ENCODE data around the gene CR1L.
"Not testable (repeated sequence)": the region's sequence is repeated elsewhere in the genome, so short reads cannot be mapped to it uniquely, and the experiment has no call there.

The CR1L gene

DNA sequence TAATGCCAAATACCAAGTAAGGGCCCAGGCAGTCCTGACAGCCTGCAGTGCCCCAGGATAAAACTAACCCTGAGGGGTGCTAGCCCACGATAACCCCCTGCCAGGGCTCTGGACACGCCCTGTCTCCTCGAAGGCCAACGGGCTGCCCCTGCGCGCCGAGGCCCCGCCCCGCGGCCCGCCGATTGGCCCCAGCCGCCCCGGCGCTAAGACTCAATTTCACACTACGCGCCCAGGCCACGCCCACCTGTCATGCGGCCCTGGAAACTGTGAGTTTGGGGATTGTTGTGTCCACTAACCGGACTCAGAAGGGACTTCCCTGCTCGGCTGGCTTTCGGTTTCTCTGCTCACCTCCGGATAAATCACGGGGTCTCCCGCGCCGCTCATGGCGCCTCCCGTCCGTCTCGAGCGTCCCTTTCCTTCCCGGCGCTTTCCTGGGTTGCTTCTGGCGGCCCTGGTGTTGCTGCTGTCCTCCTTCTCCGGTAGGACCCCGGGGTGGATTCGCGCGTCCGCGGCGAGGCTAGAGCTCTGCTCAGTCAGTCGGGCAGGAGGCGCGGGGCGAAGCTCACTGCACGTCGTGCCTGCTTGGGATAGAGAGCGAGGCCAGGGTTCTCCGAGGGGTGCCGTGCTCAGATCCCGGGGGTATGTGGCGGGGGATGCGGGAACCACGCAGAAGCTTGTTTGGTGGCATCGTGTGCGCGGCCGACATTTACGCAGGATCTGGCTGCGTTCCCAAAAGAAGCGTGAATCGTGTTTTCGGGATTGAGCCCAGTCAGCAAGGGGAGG, at the start of gene CR1L:
Gene CR1L, plus strand, starts transcription at position 282 of the 783 bp plus-strand sequence. Its CDS starts 101 bp downstream, at position 383.
- peak in 50 of 56 donors; percentile 6 to 86 (median 48) for DNase-seq

DNA sequence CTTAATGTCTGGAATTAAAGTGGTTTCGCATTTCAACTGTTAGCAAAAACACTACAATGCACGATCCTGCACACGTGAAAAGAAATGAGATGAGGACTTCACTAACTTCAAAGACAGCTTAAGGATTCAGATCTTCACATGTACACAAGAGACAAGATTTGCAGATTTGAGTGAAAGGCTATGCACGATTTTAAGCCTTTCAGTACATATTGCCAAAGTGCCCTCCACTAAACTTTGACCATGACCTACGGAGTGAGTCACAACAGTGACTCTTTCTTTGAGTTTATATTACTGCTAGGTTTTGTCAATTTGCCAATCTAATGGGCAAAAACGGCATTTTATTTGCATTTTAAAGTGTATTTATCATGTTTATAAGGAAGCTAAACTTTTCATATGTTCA, 41.2 kb upstream of the CR1L start:
- no peak for DNase-seq

DNA sequence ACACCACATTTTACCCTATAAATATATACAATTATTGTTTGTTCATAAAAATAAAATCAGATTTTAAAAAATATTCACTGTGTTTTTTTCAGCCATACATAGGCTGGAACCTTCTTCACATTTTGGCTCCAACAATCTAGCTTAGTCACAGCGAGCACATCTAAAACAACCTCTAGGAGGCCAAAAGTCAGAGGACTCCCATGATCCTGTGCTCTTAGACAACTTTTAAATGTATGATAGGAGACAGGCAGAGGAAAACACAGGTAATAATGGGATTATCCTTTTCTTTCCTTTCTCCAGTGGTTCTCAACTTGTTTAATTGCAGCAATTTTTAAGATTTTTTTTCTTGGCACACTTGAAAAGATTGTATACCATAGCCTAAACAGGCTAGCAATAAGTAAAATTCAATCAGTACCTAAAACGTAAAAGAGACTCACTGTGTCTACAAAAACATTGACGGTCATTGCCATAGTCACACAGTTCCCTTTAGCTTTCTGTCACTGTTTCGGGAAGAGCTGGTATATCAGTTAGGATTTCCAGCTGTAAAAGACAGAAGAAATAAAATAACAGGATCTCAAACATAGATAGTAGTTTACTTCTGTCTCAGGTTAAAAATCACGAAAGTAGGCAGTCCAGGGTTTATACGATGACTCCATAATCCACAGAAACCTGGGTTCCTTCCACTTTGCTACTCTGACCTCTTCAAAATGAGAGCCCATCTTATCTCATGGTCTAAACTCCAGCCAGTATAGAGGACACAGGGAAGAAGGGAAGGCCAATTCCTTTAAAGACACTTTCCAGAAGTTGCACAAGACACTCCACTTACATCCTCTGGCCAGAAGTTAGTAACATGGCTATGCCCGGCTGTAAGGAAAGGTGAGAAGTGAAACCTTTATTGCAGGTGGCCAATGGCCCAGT, 39.2 kb upstream of the CR1L start:
- DNase-seq, result no peak

DNA sequence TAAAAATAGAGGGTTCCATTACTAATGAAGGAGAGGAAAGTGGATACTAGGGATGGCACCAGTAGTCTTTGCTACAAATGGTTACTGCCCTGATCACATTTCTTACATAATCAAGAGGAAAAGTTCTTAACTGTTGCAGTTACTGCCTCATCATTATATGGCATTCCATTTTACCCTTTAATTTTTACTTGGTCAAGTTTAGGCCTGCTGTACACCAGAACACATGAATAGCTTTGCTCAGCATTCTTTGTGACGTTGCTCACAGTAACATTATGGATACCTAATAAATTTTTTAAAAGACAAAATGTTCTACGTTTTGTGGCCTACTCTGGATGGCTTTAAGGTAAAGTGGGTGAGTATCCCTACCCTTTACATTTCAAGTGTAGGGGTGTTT, 38.6 kb upstream of the CR1L start:
- no peak for DNase-seq

DNA sequence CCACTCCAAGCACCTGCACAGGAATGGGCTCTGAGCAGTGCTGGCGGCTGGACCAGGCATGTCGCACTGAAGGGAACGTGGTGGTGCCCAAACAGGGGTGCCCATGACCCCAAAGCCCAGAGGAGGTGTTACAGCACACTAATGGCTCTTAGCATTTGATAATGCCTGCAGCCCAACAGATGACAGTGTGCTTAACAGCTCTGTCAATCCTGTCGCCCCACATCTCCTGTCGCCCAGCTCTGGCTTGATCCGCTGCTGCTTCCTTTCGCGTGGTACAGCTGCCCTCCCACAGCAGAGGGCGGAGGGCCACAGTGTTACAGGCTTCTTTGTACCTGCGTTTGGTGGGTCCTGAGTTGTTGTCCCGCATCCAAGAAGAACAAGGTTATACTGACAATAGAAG, 32.2 kb upstream of the CR1L start:
- no peak for DNase-seq

DNA sequence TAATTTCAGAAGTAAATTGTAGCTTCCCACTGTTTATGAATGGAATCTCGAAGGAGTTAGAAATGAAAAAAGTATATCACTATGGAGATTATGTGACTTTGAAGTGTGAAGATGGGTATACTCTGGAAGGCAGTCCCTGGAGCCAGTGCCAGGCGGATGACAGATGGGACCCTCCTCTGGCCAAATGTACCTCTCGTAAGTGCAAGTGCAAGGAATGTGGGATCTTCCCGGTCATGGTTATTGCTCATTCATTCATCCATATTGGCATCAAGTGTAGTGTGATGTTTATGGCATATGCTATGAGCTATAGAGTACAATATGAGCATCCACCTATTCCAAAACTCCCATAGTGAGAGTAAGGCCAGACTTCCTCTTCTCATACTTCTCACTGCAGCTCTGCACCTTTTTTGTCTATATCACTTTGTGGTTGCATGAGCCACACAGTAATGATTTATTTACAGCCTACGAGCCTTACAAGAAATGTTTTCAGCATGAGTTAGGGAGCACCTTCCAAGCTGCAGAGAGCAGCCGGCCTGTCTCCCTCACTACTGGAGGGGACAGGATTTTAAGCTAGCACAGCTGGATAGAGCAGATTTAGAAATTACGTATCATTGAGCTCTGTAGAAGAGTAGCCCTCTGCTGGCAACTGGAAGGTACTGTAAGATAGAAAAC, 24.9 kb upstream of the CR1L start:
- DNase-seq, result peak in 18 of 56 donors; percentile 0 to 48 (median 12)

DNA sequence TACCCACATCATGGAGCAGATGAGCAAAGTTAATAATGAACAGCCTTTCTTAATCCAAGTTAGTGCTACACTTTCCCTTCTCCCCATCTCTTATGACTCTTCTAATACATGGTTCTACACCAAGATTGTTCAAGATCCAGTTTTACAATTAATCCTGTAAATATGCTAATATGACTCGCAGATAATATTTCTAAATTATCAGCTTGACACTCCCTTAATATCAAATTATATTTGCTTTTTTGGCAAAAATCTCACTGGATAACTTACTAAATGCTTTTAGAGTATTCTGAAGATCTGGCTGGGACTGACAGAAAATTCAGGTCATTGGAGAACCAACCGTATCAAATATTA, 24.4 kb upstream of the CR1L start:
- DNase-seq, result no peak

DNA sequence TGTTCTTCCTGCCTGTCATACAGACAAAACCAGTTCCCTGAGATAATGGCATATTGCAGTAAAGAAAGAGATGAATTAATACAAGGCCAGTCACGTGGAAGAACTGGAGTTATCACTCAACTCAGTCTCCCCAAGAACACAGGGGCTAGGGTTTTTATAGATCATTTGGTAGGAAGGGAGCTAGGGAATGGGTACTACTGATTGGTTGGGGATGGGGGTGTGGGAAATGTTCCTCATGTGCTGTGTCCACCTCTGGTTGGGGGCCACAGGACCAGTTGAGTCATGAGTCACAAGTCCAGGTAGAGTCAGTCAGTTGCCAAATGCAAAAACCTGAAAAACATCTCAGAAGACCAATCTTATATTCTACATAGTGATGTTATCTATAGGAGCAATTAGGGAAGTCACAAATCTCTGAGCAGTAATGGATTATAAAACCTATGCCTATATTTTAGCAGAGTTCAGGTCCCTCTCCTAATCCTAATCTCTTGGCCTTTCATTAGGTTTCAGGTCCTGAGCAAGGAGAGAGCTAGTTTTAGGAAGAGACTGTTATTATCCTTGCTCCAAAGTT, 19.3 kb upstream of the CR1L start:
- DNase-seq, result not testable (repeated sequence)

DNA sequence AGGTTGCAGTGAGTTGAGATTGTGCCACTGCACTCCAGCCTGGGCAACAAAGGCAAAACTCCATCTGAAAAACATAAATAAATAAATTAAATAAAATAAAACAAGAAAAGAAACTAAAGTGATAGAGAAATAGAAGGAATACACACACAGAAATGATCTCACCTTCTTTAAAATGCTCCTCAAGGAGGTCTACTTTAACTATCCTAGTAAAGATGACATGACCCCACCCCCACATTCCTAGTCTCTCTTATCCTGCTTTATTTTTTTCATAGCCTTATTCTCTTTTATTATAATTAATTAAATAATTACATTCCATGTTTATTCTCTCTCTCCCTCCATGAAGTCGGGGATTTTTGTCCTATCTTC, 18.0 kb upstream of the CR1L start:
- DNase-seq, result no peak

DNA sequence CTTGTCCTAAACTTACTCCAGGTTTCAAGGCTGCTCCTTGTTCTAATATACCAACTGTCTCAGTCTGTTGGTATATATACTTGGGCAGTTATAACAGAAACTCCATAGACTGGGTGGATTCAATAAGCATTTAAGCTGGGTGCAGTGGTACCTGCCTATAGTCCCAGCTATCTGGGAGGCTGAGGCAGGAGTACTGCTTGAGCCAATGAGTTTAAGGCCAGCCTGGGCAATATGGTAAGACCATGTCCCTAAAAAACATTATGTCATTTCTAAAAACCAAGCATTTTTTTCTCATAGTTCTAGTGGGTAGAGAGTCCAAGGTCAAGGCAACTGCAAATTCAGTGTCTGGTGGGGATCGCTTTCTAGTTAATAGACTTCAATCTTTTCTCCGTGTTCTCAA, 17.4 kb upstream of the CR1L start:
- DNase-seq, result no peak

DNA sequence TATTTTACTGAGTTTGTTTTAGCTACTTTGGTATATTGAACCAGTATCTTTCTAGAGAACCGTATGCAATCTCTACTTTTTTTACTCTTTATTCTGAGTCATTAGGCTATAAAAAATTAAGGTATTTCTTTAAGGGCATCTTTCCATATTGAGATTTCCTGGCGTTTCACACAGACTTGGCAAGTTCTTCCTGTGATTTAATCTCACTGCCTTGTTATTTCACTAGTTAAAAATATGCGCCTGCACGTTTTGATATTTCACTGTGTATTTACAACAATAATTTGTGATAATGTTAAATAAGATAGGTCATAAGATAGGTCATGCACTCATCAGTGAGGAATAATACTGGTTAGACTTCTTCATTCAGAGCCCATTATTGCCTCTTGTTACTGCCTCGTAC, 16.2 kb upstream of the CR1L start:
- DNase-seq, result no peak

DNA sequence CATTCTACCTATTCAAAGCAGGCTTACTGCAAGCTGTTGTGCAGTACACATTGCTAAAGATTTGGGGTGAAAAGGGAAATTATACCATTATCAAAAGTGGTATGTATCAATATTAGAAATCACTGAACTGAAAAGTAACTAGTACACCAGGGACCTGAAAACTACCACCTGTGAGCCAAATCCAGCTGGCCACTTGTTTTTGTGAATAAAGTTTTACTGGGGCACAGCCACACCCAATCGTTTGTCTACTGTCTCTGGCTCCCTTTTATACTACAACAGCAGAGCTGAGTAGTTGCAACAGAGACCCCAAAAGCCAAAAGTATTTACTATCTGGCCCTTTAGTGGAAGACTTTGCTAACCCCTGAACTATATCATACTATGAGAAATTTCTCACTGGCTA, 13.8 kb upstream of the CR1L start:
- DNase-seq, result no peak

DNA sequence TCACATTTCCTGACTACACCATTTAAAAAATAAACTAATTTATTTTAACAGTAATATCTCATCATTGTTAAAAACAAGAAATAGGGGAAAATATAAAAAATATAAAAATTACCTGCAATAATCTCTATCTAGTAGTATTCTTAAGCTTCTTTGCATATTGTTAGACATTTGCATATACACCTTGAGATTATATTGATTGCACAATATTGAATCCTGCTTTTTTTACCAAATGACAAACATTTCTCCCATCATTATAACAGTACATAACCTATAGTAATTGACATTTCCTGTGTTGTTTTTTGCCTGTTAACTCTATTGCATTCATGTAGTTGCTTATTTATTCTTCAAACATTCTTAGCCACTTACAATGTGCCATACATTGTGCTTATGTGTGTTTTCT, 11.7 kb upstream of the CR1L start:
- DNase-seq, result no peak

DNA sequence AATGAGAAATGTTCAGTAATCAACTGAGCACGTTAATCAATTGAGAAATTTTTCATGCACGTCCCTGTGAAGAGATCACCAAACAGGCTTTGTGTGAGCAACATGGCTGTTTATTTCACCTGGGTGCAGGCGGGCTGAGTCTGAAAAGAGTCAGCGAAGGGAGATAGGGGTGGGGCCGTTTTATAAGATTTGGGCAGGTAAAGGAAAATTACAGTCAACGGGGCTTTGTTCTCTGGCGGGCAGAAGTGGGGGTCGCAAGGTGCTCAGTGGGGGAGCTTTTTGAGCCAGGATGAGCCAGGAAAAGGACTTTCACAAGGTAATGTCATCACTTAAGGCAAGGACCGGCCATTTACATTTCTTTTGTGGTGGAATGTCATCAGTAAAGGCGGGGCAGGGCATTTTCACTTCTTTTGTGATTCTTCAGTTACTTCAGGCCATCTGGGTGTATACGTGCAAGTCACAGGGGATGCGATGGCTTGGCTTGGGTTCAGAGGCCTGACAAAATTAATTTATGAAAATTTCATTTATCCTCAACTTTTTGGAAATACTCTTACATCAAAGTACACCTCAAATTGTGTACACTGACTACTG, 11.1 kb upstream of the CR1L start:
- not testable (repeated sequence) for DNase-seq

DNA sequence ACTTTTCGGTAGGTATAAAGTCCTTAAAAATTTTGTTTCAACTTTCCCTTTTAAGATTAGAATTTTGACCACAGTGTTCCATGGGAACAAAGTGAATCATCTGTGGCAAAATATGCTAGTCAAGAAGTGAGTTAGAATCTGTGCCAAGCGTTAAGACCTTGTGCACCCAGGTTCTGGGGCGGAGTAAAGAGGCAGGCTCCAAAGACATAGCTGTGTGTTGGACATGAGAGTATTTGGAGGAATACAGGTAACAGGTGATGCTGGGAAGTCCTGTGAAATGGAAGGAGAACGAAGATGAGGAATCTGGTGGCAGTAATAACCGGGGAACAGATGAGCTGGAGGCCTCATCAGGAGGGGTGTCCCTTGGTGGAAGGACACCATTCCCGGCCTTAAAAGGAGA, 10.6 kb upstream of the CR1L start:
- not testable (repeated sequence) for DNase-seq

DNA sequence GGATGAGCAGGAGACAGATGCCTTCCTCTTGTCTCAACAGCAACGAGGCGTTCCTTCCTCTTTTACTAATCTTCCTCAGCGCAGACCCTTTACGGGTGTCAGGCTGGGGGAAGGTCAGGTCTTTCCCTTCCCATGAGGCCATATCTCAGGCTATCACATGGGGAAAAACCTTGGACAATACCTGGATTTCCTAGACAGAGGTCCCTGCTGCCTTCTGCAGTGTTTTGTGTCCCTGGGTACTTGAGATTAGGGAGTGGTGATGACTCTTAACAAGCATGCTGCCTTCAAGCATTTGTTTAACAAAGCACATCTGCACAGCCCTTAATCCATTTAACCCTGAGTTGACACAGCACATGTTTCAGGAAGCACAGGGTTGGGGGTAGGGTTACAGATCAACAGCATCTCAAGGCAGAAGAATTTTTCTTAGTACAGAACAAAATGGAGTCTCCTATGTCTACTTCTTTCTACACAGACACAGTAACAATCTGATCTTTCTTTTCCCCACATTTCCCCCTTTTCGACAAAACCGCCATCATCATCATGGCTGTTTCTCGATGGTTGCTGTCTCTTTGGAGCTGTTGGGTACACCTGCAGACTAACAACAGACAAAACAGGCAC, 9.3 kb upstream of the CR1L start:
- DNase-seq, result not testable (repeated sequence)

DNA sequence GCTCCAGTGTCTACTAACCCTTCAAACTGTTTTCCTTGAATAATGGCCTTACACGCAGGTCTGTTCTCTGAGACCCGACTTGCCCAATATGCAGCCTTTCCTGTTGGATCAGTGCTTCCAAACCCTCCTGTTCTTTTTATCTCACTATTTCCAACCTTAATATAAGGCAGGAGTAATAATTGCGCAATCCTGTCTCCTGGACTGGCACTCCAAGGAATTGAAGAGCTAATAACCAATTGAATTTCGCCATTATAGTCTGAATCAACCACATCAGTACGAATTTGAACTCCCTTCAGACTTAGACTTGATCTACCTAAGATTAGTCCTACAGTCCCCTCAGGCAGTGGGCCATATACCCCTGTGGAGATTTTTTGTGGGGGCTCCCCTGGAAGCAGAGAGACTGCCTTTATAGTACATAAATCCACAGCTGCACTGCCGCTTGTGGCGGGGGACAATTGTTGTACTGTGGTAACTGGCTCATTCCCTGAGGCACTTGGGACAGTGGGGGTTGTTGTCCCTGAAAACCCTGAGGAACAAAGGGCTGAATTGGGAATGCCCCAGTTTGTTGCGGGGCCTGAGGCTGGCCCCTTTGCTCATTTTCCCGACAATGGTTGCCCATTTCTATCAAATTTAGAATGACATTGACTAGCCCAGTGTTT, 6.3 kb upstream of the CR1L start:
- DNase-seq, result peak in 32 of 56 donors; percentile 0 to 71 (median 26)

DNA sequence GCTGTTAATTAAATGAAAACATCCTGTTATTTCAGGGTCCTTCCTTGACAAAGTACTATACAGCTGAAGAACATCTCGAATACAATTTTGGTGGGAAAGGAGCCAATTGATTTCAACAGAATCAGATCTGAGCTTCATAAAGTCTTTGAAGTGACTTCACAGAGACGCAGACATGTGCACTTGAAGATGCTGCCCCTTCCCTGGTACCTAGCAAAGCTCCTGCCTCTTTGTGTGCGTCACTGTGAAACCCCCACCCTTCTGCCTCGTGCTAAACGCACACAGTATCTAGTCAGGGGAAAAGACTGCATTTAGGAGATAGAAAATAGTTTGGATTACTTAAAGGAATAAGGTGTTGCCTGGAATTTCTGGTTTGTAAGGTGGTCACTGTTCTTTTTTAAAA, 5.6 kb upstream of the CR1L start:
- not testable (repeated sequence) for DNase-seq

DNA sequence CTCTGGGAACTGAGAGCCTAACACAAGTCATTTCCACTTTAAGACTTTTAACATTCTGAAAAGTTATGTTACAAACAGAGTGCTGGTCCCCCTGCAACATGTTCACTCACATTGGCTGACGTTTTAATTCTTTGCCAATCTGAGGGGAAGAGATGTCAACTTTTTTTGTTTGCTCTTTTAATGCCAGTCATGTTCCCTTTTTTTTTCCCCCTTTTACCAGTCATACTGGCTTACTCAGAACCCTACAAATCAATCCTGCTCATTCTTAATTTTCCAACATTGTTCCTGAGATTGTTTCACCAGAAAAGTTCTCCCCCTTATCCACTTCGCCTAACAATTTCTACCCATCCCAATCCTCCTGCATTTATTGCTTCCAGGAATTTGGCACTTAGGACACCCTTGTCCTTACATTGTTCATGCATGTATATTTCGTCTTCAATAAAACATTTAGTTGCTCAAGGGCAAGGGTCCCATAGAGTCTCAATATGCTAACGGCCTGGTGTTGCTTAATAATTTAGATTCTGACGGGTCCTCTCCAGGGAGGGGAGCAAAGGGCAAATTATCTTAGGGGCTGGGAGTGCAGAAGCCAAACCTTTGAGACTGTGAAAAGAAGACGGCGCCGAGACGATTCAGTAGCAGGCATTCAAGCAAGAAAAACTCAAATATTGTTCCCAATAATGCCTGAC, 624 bp upstream of the CR1L start:
- no peak for DNase-seq

DNA sequence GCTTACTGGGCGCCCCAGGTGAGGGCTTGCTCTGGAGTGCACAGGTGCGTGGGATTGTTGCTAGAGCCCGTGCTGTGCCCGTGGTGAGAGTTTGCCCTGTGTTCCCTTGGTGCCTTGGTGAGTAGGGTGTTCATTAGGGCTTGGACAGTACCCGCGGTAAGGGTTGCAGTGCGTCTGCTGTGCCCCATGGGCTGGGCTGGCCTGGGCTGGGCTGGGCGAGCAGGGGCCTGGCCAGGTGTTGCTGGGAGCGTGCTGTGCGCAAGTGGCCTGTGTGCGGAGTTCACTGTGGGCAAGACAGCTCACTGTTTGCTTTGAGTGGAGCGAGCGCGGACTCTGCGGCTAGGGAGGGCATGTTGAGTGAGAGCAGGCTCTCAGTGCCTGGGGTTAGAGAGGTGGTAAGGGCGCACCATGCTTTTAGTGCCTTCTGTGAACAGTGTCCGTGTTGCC, 725 bp downstream of the CR1L start:
- DNase-seq, result no peak

Data from amygdala (tissue), 56 donors.